Mesodermal cell (in vitro differentiated cells): ENCODE results near the gene TP53TG3F. TPM values are rescaled to one million over a fixed set of nuclear protein-coding genes. Genes with fewer than 3 reads are reported as not detected.
"Not testable (repeated sequence)": the region's sequence is repeated elsewhere in the genome, so short reads cannot be mapped to it uniquely, and the experiment has no call there.

Experiments used
- H3K27ac ChIP-seq: 2 replicates; pipeline ENCODE4 v1.7.0; 2013; ENCODE audit warnings: mild to moderate bottlenecking, low read depth, low read length, moderate library complexity; ENCODE audit not compliant: severe bottlenecking
- H3K36me3 ChIP-seq: 2 replicates; pipeline ENCODE4 v1.7.1; 2013; ENCODE audit warnings: mild to moderate bottlenecking, low read length, moderate library complexity; ENCODE audit not compliant: control insufficient read depth, insufficient read depth
- H3K4me1 ChIP-seq: one replicate; pipeline ENCODE4 v1.7.1; 2013; ENCODE audit warnings: mild to moderate bottlenecking, low read length; ENCODE audit not compliant: insufficient read depth, control insufficient read depth, poor library complexity, severe bottlenecking
- H3K4me3 ChIP-seq: 2 replicates; pipeline ENCODE4 v1.7.0; 2013; ENCODE audit warnings: low read length, control low read depth, mild to moderate bottlenecking; ENCODE audit not compliant: insufficient read depth, poor library complexity, severe bottlenecking; ENCODE audit errors: extremely low read depth
- H3K9me3 ChIP-seq: 2 replicates; pipeline ENCODE4 v1.7.1; 2013; ENCODE audit warnings: mild to moderate bottlenecking, low read length, moderate library complexity; ENCODE audit not compliant: control insufficient read depth
- WGBS, 2 experiments: methylation state at CpG; one replicate each; pipeline ENCODE4 v1.1.5; 2013; ENCODE audit warnings: missing lambda C conversion rate in 2 of 2; ENCODE audit not compliant: insufficient coverage in 2 of 2; 5-methylcytosine and 5-hydroxymethylcytosine counted together
- polyA plus RNA-seq, 2 experiments: library from polyadenylated mRNA; stranded (reverse); fragments of 50-300 nt; gene quantifications; one replicate each; pipeline ENCODE4 v1.2.3, GENCODE V29; 2013

TP53TG3F gene
- not detected for polyA plus RNA-seq (2013, experiment 1 of 2)
- polyA plus RNA-seq (2013, experiment 2 of 2) = not detected

- H3K9me3 ChIP-seq, H3K27ac ChIP-seq, H3K36me3 ChIP-seq, H3K4me3 ChIP-seq, H3K4me1 ChIP-seq: not testable (repeated sequence)
- WGBS, 2 experiments = no CpG with 5 or more reads among the region's 25 CpGs
These were observed at the start of gene TP53TG3F for GRCh38 chr16:33459312-33459711. TP53TG3F (plus strand) TSS chr16:33459612; CDS start chr16:33459680, 68 bp downstream.

- not testable (repeated sequence) for H3K36me3 ChIP-seq, H3K27ac ChIP-seq, H3K4me3 ChIP-seq, H3K4me1 ChIP-seq, H3K9me3 ChIP-seq
- WGBS, 2 experiments = no CpG with 5 or more reads among the region's 2 CpGs
These were observed 32.2 kb downstream of the TP53TG3F start for GRCh38 chr16:33491611-33492010.

- H3K9me3 ChIP-seq, H3K4me1 ChIP-seq, H3K27ac ChIP-seq, H3K36me3 ChIP-seq, H3K4me3 ChIP-seq: not testable (repeated sequence)
- no CpG with 5 or more reads among the region's 4 CpGs for WGBS, 2 experiments
These were observed 47.8 kb downstream of the TP53TG3F start for GRCh38 chr16:33507231-33507630.

DNA sequence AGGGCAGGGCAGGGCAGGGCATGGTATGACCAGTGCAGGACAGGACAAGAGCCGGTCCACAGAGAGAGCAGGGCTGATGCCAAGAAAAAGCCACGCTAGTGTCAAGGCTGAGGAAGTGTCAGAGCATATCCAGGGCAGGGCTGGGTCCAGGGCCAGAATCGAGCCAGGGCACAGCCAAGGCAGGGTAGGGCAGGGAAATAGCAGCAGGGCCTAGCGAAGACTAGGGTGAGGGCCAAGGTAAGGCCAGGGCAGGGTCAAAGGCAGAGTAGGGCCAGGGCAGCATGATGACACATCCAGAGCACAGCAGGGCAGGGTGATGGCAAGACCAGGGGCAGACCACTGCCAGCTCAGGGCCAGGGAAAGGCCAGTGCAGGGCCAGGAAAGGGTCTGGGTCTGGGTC is 49.7 kb downstream of the TP53TG3F start:
- WGBS, 2 experiments = no CpG with 5 or more reads among the region's 4 CpGs
- H3K27ac ChIP-seq, H3K9me3 ChIP-seq, H3K36me3 ChIP-seq, H3K4me1 ChIP-seq, H3K4me3 ChIP-seq: not testable (repeated sequence)

- not testable (repeated sequence) for H3K27ac ChIP-seq, H3K9me3 ChIP-seq, H3K4me1 ChIP-seq, H3K4me3 ChIP-seq, H3K36me3 ChIP-seq
- WGBS, 2 experiments = 86% methylated on average over 1 of the region's 10 CpGs; no CpG with 5 or more reads in 1 of the 2 experiments
These were observed 50.5 kb downstream of the TP53TG3F start for GRCh38 chr16:33509906-33510305.
